ENCODE measurements around the gene ACRV1.

GRCh38 chr11:125674210-125674609 is 6.4 kb downstream of the ACRV1 start:
- TF ChIP-seq EP300 (IDR thresholded peaks at IDR 0.05) (no peak), POLR2A (IDR thresholded peaks at IDR 0.05) (no peak), CTCF (IDR thresholded peaks at IDR 0.05) (no peak)

Measured in gastroesophageal sphincter (tissue), 3 donors.